GM15510 (cell line): ENCODE results near the gene ATP13A1.

Experiments used
- POLR2A ChIP-seq: IDR thresholded peaks from 3 replicates; pipeline ENCODE4 v1.6.1; 2011; ENCODE audit warnings: borderline replicate concordance; ENCODE audit not compliant: insufficient read length; ENCODE audit errors: extremely low read depth

The ATP13A1 gene

DNA sequence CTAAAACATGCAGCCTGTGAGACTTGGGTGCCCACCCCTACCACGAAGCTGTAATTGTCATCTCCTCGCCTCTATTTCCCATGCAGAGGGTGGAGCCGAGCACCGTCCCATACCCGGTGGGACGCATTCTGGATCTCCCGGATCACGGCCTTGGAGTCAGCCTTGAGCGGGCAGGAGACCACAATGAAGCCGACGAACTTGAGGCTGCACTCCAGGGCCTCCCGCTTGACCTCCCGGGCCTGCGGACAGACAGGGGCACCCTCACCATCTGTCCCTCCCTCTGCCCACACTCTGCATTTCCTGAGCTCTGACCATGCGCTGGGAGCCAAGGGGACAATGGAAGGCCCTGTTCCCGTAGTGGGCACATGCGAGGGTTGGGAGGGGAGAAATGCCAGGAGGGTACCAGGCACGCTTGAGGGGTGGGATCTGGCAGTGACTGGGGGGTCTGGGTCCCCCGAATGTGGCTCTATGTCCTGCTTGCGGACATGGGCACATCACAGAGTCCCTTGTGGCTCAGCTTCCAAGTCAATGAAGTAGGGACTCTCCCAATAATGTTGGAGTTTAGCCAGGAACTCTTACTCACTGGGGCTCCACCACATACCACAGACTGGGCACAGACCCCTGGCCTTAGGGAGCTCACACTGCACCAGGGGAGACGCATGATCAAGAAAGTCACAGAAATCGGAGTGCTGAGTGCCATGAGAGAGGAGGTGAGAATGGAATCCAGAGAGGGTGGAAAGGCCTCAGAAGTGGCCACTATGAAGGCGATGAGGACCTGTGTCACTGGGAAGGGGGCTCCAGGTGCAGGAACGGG lies 10.8 kb downstream of the ATP13A1 start:
- no peak for TF ChIP-seq POLR2A

DNA sequence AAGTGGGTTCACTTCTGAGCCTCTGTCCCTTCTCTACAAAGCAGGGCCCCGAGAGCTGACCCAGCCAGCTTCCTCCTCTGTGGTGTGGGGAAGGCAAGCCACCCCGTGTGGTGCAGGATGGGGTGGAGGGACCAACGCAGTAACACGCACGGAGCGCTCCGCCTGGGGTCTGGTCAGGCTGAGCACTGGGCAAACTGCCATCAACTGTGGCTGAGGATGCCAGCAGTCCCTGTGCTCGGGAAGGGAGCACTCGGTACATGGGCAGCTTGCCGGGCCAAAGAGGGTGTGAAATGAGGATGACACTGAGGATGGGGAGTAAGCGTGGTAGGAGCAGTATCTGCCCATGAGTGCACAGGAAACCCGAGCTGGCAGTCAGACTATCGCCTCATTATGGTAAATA lies 12.4 kb downstream of the ATP13A1 start:
- TF ChIP-seq POLR2A = no peak

DNA sequence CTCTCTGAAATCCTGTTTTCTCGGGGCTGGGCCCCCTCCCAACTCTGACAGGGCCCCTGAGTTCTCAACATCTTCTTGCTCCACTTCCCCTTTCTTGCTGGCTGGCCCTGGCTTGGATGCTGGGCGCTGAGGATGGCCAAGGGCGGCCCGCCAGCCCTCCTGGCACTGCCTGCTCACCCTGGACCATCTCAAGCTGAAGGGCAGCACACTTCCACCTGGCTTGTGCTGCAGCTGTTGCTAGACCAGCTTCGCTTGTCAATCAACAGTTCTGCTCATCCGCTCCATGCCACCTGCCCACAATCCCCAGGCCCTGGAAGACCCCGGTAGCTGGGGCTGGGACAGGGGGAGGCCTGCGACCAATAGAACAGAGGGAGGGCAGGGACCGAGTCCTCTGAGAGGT lies 13.1 kb downstream of the ATP13A1 start:
- TF ChIP-seq POLR2A = no peak

DNA sequence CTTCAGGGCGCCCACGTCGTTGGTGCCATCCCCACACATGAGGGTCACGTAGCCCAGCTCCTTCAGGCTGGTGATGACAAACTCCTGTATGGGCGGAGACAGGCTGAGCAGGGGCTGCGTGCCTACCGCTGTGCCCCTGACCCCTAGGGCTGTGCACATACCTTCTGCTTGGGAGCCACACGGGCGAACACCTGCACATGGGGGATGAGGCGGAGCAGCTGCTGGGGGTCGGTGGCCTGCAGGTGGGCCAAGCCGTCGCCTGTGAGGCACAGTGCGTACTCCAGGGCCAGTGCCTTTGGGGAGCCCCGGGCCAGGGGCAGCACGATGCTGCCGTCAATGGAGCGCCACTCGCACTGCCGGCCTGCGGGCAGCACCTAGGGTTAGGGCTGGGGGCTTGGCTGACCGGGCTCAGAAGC lies 13.9 kb downstream of the ATP13A1 start:
- no peak for TF ChIP-seq POLR2A

DNA sequence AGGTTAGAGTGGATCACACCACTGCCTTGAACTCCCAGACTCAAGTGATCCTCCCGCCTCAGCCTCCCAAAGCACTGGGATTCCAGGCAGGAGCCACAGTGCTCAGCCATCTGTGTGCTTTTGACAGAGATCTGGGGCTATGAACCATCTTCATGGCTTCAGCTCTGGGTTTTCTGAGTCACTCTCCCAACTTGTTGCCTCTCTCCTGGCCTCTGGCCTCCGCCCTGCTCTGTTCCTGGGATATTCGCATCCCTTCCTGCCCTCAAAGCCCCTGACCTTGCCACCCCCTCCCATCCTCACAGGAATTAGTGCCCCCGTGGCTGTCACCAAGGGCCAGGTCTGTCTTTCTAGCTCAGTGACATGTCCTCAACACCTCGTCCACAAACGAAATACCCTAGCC lies 14.3 kb downstream of the ATP13A1 start:
- no peak for TF ChIP-seq POLR2A

DNA sequence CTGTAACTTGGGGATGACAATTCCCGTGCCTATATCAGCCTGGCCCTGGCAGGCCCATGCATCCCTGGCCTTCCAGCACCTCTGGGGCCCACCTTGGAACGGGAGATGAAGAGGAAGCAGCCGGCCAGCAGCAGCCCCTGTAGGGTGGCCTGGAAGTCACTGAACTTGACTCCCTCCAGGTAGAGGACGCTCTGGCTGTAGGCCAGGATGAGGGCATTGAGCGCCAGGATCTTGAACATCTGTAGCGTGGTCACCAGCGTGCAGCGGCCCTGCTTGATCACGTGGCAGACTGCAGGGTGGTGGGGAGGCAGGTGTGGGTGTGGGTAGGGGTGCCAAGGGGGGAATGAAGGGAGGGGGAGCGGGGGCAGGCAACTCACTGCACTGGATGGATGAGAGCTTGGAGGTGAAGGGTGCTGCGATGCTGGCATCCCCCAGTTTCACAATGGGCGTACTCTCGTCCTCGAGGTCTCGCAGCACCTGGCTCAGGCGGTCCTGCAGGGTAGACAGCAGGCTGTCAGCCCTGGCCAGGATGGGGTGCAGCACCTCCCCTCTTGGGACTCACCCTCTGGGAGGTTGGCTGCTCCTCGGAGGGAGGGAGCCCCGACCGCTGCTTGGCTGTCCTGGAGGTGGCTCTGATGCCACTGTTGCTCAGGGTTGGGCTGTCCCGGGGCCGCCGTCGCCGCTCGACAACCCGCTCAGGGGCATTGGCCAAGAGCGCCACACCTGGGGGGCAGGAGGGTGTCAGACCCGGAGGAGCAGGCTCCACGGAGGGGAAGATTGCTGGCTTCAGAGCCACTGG lies 16.2 kb downstream of the ATP13A1 start:
- TF ChIP-seq POLR2A = no peak

DNA sequence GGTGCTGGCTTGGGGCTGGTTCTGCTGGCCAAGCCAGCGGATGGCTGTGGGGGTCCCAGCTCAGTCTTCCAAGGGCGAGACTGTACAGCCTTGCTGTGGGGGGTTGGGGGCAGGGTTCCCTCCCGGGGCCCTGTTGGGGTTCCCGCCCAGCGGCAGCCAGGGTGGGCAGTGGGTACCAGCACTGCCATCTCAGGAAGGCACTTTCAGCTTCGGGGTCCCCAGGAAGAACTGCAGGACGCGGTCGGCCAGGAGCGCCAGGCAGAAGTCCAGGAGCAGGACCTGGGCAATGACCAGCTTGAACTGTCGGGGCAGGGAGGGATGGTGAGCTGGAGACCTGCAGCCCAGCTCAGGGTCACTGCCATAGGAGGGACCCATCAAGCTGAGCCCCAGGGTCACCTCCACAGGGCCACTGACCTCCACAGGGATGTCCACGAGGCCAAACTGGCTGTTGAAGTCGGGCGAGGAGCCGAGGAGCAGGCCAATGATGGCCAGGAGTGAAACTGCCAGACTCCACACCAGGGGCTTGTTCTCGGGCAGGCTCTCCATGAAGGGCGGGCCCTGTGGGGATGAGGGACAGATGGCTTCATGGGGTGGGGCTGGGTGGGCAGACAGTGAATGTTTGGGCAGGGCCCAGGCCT lies 18.1 kb downstream of the ATP13A1 start:
- no peak for TF ChIP-seq POLR2A

DNA sequence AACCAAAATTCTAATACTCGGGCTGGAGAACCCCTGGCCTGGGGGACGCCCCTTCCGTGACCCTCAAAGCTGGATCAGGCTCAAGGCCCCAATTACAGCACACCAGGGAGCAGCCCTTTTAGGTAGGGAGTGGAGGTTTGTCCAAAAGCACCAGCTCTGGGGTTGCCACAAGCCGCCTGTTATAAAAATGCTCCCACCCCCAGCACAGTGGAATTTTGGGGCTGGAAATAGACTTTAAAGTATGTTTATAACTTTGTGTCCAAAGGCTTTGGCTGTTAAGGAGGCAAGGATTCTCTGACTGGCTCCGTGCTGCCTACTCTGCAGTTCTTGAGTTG lies 19.5 kb downstream of the ATP13A1 start:
- no peak for TF ChIP-seq POLR2A

DNA sequence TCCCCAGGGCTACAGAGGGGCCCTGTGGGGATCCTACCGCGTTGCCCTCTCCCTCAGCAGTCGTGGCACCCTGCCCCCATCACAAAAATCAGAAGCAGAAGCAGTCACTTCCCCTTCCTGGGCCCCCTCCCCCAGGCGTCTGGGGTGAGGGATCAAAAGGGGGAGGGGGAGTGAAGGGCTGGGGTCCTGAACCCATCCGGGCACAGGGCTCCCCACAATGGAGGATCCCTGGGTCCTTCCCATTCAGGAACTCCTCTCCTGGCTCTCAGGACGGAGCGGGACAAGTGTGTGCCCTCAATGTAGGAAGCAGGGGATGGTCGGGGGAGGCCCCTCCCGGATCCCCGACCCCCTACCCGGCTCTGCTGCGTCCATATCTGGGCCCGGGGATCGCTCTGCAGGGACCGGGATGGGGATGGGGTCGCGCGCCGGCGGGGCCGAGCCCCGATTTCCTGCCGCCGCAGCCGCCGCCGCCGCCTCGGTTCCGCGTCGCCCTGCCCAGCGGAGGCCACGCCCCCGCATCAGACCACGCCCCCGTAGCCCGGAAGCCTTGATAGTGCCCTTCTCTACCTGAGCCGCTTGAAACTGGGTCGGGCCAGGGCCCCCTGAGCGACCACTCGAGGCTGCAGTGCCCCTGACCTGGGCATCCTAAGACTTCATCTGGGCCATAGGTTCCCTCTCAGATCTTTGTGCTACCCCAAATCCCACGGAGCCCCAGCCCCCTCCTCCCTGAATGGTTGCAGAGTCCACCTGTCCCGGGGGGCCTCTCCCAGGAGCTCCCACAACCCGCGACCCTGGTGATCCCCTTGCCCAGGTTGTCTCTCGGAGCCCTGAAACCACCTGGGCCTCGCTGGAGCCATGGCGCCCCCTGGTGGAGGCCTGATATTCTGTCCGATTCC lies 20.1 kb downstream of the ATP13A1 start, which contains the start of gene GMIP:
Gene GMIP (minus strand): TSS at position 500 of the 896 bp plus-strand sequence. CDS start 128 bp downstream, at position 372.
- peak; percentile 70 for TF ChIP-seq POLR2A

DNA sequence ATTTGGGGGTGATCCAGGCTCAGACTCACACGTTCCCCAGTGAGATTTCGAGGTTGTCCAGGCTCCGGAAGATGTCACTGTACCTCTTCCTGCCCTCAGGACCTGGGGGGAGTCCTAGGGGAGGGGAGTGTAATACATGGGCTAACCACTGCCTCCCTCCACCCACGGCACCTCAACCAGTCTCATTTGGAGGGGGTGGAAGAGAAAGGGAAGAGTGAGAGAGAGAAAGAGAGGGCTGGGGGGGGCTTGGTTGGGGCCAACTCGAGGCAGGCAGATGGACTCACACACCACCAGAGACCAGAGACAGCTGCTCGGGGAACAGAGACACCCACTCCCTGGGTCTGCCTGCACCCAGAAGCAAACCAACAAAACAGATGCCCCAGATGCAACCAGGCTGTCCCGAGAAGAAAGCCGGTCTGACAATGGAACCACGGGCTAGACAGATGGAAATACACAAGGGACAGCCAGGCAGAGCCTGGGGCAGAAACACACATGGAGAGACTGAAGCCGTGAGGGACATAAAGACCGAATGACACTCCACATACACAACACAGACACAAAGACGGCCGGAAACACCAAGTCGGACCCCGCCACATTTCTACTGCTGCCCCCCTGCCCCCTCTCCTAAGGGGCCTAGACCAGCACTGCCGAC lies 20.8 kb downstream of the ATP13A1 start:
- TF ChIP-seq POLR2A = peak; percentile 33

DNA sequence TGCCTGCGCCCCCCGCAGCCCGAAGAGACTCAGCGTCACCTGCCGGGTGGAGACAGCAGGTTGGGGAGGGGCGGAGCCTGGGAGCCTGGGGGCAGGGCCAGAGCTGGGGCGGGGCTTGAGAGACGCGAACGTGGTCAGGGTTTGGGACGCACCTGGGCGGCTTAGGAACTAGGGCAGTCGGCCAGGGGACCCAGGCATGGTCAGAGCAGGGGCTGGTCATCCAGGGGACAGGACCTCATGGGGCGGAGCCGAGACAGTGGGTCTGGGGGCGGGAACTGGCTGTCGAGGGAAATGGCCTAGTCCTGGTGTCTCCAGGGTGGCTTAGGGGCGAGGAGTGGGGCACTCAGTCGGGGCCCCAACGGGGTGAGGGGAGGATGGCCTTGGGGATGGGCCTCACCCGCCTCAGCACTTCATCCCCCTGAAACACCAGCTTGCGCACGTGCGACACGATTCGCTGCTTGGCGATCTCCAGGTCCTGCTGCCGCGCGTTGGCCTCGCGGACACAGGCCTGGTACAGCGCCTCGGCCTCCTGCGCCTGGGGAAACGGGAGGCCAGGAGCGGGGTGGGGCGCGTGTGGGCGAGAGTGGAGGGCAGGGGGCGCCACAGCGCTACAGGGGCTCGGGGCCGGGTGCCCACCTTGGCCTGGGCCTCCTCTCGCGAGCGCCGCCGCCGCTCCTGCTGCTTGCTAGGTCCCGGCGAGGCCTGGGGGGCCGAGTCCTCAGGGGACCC lies 25.8 kb downstream of the ATP13A1 start:
- no peak for TF ChIP-seq POLR2A

DNA sequence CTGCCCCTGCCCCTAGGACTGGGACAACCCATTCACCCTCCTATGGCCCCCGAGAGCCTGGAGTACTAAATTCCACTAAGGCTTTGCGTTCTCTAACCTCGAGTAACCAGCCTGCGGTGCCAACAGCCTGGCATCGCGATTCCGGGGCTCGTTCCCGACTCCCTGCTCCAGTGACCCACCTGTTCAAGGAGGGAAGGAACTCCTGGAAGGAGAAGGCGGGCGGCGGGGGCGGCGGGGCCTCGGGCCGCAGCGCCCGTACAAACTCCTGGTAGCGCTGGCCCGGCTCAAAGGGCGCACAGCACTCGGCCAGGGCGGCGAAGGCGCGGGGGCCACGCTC lies 26.3 kb downstream of the ATP13A1 start:
- no peak for TF ChIP-seq POLR2A

DNA sequence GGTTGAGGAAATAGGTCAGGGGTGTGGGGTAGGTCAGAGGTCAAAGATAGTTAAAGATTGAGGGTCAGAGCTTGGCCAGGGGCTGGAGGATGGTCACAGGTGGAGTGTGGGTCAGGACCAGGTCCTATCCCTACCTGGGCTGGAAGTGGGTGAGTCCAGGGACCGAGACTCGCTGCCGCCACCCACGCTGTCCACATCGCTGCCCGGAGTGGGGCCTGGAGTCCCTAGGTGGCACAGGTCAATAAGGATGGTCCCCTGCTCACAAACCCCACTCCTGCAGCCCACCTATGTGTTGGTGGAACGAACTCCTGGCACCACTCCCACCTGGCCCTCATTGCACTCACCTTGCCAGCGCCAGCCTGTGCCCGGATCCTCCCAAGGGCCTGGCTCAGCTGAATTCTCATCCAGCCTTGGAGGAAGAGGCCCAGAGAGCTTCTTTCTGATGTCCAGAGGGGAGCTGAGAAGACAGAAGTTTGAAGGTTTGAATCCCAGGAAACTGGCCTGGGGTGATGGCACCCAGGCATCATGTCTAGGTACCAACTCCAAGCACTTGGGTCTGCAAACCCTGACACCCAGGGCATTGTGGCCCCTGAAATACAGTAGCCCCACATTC lies 26.8 kb downstream of the ATP13A1 start:
- TF ChIP-seq POLR2A = no peak
